NCI-H82 (cell line): ENCODE measurements around the gene LRRC74A.
A peak's percentile ranks its signal among the peaks of the same experiment; 100 is the strongest.

Experiments
- DNase-seq: peaks from one replicate; lab custom pipeline; 2025; lab: John Stamatoyannopoulos, UW

LRRC74A gene

DNA sequence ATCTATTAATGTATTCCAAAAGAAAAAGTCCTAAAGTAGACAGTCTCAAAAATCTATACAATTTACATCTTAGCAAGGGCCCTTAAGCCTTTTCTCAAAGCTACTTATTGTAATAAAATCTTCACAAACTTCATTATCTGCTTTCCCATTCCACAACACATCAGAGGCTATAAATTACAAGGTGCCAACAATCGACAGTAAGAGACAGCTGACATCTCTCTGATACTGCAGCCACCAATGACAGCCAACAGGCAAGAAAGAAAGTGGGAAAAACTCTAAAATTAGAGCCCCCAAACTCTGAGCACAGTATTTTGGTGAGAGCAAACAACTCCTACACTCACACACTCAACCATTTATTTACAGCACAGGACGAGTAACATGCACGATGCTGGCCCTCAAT is 15.7 kb upstream of the LRRC74A start:
- no peak for DNase-seq

- peak; percentile 34 for DNase-seq
Observed at GRCh38 chr14:76810953-76811400, 15.2 kb upstream of the LRRC74A start.

DNA sequence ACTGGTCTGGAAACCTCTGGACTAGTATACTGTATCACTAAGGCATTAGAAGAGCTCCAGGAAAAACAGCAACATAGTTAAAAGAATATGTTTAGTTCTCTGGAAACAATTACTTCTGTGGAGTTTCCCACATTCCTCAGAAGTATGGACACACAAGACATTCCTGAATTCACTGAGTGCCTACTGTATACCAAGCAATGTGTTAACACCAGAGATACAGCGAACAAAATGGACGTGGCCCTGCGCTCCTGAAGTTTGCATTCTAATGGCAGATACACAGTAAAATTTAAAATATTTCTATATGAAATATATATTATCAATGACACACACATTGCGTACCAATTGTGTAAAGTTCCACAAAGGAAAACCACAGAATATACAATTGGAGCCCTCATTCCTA is 14.6 kb upstream of the LRRC74A start:
- DNase-seq, result no peak

GRCh38 chr14:76812093-76812421 is 14.2 kb upstream of the LRRC74A start:
- DNase-seq, result peak; percentile 46

DNA sequence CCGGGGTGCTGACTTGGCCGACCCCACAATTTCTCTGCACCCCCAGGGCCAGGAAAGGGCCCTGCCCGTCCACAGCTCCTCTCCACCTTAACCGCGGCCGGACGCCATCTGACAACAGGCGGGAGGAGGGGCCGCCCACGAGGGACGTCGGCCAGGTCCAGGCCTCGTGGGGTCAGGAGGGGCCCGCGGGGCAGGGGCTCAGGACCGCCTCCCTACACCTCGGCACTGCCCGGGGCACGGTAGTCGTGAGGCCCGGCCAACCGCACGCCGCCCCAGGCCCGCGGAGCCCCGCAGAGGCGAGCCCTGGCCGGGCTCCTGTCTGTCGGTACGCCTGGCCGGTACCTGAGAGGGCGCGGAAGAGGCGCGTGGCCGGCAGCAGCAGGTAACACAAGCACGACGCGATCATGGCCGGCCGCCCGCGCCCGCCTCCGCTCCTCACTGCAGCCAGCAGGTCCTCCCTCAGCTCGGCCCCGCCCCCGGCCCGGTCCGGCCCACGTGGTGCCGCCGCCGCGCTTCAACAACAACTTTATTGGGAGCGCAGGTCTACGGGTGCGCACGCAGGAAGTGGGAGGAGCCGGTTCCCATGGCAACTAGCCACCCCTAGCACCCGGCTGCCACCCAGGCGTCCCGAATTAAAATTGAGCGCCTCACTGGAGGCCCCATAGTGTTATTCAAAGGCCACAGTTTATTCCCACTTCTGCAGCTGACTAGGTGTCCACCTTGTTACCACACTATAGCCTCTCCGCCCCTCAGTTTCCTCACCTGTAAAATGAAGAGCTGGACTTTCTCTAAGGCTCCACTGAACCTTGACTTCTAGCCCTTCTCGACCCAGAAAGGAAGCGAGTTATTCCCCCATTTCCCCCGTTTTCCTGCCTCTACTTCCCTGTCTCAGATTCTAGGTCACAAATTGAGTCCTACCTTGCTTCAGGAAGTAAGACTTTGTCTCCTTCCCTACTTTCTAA is 13.5 kb upstream of the LRRC74A start, which contains the start of gene ANGEL1:
Gene ANGEL1 (minus strand): TSS at position 461 of the 962 bp plus-strand sequence. CDS start 55 bp downstream, at position 406.
- DNase-seq, result peak; percentile 95

GRCh38 chr14:76814726-76815645 is 11.2 kb upstream of the LRRC74A start:
- no peak for DNase-seq

GRCh38 chr14:76820700-76821099 is 5.5 kb upstream of the LRRC74A start:
- DNase-seq, result no peak

DNA sequence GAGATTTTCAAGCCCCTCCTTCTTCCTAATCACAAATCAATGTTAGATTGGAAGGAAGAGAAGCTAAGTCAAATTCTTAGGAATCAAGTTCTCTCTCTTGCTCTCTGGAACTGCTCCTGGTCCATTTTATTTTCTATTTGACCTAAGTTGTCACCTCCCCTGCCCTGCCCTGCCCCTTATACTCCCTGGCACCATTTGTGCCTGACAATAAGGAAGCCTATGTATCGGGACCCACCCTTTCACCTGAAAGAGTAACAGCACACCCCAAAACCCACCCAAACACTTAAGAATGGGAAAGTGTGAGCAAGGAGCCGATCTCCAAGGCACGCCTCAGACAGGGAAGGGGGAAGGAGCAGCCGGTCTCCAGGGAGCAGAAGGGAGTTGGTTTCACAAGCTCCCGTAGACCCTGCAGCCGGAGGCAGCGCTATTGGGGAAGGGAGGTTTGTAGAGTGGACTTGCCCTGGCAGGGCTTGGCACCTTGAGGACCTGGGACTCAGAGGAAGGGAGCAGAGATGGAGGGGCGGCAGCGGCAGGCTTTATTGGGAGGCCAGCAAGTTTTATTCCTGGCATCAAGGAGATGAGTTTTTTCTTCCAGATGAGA is 1.6 kb downstream of the LRRC74A start:
- no peak for DNase-seq

DNA sequence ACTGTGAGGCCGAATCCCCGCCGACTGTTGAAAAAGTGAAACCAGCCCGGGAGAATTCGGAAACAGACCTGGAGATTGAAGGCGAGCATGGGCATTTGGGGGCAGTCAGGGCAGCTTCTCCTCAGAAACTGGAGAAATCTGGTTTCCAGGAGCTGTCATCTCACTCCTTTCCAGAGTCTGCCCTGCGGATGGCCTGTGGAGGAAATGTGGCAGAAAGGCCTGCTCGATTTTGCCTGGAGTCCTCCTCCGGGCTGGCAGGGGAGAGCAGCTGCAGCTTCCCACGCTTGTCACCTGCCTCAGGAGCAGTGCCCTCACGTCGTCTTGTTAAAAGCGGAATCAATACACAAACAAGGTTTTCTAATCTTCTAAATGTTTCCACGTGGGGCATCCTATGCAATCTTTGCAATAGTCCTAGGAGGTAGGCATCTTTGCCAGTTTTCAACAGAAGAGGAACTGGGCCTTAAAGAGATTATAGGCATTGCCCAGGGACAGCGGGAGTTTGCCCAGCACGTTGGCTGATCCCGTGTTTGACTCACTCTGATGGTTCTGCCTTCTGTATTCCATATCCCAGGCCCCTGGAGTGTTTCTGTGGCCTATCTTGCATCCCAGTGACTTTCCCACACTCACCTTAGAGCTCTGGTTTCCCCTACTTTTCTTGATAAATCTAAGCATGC is 2.3 kb downstream of the LRRC74A start:
- DNase-seq, result no peak

DNA sequence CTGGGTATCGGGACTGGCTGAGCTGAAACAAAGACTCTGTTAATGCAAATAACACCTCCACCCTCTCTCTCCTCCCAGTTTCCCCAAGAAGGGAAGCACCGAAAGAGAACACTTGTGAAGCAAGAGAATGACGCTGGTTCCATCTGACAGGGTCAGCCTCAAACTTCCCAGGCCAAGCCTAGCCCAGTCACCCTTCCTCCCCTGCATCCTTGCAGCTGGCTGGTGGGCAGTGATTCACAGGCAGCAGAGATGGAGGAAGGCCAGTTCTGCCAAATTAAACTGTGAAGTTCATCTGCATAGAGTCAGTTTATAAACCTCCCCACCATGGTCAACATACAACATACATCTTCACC is 2.8 kb downstream of the LRRC74A start:
- DNase-seq, result no peak

DNA sequence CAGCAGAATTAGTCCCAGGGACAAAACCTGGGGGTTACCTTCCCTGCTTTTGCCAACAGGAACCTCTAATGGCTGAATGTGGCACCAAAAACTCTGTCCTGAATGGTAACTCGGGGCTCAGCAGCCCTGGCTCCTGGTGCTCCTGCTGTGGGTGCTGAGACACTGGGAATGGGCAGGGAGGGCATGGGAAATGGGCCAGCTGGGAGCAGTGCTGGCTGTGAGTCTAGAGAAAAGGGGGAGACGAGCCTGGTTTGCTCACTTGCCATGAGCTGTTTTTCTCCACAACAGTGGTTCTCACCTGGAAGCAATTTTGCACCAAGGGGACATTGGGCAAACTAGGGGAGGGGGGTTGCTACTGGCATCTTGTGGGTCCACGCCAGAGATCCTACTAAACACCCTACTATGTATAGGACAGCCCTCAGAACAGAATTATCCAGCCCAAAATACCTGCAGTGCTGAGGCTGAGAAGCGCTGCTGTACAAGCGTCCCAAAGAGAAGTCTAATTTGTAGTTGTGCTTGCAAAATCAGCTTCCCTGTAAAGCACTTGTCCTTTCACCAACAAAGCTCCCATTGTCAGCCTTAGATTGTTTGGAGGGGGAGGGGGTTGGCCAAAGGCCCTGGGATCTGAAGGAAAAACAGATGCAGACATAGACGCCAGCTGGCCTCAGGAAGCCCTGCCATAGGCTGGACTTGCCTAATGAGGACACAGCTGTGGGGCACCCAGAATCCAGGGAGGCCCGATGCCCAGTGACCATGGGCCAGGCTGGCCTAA is 3.6 kb downstream of the LRRC74A start:
- DNase-seq, result peak; percentile 17

DNA sequence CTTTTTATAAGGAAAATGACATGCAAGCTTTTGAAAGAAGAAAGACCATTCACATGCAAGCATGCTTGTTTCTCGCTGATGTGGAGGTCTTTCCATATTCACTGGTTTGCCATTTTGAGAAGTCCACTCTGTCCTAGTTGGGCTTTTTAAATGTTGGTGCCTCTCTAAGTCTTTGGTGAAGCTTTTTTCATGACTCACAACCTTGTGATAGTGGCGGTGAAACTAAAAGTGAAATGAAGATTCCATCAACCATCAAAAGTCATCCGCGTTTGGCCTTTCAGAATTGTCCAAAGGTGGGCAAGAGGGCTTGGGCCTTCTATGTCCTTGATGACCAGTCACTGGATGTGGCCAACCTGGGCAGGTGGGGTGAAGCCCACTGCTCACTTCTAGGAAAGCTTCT is 4.3 kb downstream of the LRRC74A start:
- no peak for DNase-seq

- no peak for DNase-seq
Observed at GRCh38 chr14:76832503-76832988, 6.3 kb downstream of the LRRC74A start.

DNA sequence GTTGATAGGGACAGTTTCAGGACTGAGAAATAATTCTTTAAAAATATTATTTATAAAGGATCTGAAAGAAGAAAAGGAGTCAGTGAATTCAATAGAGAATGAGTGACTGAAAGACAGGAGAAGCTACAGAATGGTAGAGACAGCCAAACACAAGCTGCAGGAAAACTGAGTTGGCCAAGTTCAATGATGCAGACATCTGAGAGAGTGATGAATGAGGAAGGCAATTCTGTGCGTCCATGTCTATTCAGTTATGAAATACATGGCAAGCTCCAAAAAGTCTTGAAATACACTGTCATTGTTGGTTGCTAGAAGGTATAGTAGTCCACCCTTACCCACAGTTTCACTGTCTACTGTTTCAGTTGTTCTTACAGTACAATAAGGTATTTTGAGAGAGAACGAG is 6.8 kb downstream of the LRRC74A start:
- no peak for DNase-seq

- DNase-seq, result peak; percentile 69
Observed at GRCh38 chr14:76834241-76834661, 8.0 kb downstream of the LRRC74A start.

DNA sequence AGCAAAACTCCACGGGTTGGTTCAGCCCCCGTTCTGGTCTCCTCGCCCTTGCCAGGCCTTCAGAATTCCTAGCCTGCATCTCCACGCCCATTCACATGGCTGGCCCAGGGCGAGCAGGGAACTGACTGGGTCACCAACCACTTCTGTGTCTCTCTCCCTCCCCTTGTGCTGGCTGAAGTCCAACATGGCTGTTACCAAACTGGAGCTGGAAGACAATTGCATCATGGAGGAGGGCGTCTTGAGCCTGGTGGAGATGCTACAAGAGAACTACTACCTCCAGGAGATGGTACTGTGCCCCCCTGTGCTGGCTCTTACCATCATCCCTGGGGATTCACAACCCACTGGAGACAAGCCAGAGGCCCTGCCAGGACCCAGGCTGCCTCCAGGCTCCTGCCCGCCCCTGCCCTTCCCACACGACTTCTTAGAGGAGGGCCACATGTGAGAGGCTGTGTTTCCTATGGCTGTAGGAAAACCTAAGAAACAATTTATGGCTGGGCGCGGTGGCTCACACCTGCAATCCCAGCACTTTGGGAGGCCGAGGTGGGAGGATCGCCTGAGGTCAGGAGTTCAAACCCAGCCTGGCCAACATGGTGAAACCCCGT is 9.9 kb downstream of the LRRC74A start:
- DNase-seq, result no peak

GRCh38 chr14:76837524-76837923 is 11.3 kb downstream of the LRRC74A start:
- peak; percentile 60 for DNase-seq

DNA sequence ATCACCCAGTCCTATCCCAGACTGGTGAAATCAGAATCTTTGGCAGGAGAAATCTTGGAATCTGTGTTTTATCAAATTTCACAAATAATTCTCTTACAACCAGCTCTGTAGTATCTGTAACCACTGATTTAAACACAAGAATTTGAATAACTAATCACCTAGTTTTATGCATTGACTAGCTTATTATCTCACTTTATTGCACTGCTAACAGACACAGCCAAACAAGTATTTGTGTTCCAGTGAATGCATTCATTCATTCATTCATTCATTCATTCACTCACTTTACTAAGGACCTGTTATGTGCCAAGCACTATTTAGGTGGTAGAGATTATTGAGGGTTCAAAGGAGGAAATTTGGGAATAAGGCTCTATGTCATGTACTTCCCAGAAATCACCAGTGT is 16.2 kb downstream of the LRRC74A start:
- DNase-seq, result no peak

DNA sequence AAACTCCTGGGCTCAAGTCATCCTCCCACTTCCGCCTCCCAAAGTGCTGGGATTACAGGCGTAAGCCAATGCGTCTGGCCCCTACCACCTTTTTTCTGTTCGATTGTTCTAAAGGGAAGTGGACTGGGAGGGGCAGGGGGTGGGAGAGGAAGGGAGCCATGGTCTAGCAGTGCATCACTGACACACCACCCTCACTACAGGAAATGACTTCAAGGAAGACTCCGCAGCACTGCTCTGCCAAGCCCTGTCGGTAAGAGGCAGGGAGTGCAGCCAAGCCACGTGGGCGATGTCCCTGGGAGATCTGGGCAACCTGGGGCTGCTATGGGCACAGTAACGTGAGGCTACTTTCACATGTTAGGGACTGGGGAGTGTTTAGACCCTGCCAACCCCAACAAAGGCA is 18.0 kb downstream of the LRRC74A start:
- peak; percentile 37 for DNase-seq

DNA sequence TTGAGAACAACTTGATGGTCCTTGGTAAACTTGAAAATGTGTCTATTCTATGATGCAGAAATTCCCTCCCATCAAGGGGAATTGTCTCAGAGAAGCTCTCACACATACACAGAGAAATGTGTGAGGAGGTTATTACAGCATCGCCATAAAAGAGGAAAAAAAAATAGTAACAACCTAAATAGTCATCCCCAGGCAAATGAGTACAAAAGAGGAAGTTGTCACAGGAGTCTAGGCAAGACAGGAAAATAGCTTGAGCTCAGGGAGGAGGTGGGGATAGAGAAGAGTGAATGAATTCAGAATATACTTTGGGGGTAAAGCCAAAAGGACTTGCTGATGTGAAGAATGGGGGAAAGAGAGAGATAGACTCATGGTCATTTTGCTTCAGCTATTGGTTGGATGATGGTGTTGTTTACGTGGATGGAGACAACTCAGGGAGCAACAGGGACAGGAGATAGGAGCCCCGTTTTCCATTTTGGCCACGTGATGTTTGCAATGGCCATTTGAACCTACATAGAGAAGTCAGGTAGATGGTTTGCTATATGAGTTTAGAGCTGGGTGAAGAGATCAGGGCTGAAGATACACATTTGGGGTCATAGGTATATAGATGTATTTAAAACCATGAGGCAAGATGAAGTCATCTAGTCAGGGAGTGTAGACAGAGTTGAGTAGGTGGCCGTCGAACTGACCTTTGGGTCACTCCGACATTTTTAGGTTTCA is 20.3 kb downstream of the LRRC74A start:
- no peak for DNase-seq
